GM18502 (cell line): ENCODE measurements around the gene HECW1.
"Not testable (repeated sequence)": the region's sequence is repeated elsewhere in the genome, so short reads cannot be mapped to it uniquely, and the experiment has no call there.

Experiments used
- ATAC-seq: cut with Tn5 transposase; IDR thresholded peaks from one replicate; pipeline ENCODE4 v1.9.1; 2021; ENCODE audit warnings: mild to moderate bottlenecking; ENCODE audit not compliant: unreplicated experiment, poor library complexity

HECW1 gene

DNA sequence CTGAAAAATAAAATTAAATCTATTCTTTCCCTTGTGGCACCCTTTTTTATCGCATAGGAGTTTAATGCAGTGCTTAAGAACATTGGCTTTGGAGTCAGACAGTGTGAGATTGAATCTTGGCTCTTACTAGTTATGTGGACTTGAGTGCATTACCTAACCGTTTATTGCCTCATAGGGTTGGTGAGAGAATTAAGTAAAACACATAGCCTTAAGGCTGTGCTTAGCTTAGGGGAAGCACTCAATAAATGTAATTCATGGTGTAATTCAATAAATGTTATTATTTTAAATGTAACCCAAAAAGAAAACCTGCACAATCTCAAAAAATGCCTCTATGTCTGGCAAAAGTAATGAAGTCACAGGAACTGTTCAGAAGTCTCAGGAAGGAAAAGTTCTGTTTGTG, 473.1 kb downstream of the HECW1 start:
- ATAC-seq, result no peak

DNA sequence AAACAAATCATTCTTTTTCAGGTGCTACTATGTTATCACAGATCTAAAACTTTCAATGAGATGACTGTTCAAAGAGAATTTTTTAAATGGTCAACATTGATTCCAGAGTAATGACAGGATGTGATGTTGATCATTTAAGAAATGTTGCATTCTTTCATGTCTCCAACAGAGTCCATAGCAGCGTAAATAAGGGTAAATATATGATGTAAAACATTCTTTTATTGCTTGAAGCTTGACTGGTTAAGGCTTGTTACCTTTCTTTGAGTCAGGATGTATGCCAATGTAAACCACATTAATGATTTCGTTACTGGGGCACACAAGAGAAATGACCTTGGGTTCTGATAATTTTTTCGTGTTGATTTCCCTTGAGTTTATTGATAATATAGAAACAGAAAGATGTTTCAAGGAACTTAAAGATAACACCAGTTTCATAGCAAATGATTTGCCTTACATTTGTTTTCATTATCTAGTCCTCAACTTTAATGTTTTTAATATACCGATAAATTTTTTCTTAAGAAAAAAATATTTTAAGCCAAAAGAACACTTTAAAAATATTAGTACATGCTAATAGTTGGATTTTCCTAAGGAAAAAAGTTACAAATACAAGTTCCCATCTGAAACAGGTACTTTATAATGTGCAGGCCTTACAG, 473.9 kb downstream of the HECW1 start:
- ATAC-seq, result no peak

DNA sequence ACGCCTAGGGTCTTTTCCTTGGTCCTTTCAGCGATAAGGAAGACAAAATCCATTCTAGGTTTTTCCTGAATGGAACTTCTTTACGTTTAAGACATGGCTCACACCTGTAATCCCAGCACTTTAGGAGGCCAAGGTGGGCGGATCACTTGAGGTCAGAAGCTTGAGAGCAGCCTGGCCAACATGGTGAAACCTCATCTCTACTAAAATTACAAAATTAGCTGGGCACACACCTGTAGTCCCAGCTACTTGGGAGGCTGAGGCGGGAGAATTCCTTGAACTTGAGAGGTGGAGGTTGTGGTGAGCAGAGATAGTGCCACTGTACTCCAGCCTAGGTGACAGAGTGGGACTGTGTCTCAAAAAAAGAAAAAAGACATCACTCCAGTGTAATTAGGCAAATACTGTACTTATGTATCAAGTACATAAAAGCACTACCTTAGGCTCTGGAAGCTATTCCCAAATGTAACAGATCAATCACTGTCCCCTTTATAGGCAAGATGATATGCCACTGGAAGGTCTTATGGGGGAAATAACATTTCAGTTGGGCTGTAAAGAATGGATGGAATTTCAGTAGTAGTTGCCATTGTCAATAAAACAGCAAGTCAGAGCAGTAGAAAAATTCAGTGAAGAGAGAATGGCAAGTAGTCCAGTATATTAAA, 476.2 kb downstream of the HECW1 start:
- no peak for ATAC-seq

DNA sequence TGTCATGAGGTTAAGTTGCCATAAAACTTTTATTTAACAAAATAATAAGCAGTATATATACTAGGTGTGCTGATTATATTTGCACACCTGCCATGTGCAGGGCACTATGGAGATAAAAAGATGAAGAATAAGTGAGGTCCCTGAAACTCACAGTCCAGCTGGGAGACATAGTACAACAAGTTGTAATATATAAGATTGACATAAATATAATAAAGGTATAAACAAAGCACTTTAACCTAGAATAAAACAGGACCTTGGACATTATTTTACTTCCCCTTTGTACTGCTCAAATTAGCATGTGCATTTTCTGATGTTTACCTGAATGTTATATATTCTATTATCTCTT, 476.7 kb downstream of the HECW1 start:
- ATAC-seq, result no peak

DNA sequence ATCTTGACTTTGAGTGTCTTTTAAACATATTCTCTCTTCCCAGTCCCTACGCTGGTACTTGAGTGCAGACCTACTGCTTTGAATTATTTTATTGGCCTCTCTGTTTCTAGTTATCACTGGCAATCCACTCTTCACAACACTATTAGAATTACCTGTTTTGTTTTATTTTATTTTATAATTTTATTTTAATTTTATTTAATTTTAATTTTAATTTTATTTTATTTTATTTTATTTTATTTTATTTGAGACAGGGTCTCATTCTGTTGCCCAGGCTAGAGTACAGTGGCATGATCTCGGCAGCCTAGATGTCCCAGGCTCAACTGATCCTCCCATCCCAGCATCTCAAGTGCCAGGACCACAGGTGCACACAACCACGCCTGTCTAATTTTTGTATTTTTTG, 477.3 kb downstream of the HECW1 start:
- ATAC-seq, result no peak

DNA sequence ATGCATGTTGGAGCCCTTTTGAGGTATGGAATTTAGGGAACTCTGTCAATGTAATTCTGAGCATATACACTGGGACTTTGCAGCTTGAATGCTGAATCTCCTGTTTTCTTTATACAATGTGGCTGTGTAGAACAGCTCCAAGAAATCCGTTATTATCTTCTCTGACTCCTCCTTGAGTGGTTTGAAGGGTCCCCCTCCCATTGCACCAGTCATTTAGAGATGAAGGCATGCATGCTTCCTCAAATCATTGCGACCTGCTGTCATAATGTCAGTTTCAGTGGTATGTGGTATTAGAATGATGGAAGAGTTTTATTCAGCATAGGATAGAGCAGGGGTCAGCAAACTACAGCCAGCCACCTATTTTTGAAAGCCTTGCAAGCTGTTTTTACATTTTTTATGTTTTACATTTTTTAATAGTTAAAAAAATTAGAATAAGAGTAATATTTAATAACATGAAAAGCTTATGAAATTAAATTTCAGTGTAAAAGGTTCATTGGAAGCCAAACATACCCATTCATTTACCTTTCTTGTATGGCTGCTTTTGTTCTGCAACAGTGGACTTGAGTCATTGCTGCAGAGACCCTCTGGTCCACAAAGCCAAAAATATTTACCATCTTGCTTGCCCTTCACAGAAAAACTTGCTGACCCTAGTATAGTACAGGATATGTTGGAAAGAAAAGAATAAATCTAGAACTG, 478.6 kb downstream of the HECW1 start:
- ATAC-seq, result peak; percentile 73

DNA sequence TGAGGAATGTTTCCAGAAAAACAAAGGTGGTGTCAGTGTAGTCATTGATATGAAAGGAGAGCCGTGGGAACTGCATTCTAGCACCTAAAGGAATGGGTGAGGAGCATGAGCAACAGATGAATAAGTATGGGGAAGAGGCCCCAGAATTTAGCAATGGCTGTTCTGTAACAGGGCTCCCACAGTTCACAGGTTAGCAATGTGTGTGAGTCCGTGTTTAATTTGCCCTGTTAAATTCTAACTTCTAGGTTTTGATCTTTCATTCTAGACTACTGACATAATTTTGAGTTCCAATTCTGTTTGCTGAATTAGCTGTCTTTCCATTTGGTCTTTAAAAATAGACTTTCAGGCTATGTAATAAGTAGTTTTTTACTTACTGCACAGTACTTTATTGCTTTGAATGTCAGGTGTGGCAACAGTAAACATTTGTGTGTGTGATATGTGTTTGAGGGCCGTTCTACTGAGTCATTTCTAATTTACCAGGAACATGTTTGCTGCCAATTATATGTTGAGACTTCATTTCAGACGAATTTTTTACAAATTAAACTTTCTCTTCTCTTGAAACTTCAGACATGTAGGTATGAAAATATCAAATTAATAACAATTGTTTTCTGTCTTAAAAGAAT, 479.2 kb downstream of the HECW1 start:
- peak; percentile 28 for ATAC-seq

DNA sequence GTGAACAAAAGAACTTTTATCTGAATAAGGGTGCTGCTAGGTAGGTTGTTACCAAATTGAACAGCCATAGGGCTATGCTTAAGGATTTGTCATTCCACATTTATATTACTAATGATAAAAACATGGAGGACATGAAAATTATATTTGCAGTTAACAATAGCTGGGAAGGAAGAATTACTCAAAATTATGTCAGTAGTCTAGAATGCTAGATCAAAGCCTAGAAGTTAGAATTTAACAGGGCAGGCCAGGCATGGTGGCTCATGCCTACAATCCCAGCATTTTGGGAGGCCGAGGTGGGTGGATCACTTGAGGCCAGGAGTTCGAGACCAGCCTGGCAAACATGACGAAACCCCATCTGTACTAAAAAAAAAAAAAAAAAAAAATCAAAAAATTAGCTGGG, 479.9 kb downstream of the HECW1 start:
- no peak for ATAC-seq

DNA sequence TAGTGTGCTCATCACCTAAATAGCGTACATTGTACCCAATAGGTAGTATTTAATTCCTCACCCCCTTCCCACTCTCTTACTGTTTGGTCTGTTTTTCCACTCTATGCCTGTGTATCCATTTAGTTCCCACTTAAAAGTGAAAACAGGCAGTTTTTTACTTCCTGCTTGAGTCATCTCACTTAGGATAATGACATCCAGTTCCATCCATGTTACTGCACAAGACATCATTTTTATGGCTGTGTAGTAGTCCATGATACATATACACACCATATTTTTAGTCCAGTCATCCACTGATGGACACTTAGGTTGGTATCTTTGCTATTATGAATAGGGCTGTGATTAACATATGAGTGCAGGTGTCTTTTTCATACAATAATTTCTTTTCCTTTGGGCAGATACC, 480.6 kb downstream of the HECW1 start:
- ATAC-seq, result no peak

DNA sequence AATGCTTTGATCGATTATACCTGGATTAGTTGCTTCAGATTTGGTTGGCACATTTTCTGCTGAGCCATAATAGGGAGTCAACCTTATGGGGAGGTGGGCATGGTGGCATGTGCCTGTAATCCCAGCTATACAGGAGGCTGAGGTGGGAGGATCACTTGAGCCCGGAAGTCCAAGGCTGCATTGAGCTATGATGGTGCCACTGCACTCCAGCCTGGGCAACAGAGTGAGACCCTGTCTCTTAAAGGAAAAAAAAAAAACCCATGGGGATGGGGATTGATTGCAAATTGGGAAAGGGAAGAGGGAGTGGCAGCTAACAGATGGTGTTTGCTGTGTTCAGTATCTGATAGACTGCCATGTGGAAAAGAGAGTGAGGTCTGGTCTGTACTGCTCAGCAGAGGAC, 481.6 kb downstream of the HECW1 start:
- ATAC-seq, result no peak

DNA sequence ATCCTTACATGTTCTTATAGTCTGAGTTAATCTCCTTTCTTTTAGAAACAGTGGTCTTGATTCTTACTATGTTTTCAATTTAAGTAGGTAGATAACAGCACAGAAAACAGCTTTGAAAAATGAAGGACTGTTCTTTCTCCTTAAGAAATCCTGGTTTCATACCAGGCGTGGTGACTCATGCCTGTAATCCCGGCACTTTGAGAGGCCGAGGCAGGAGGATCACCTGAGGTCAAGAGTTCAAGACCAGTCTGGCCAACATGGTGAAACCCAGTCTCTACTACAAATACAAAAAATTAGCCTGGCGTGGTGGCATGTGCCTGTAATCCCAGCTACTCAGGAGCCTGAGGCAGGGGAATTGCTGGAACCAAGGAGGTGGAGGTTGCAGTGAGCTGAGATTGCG, 484.0 kb downstream of the HECW1 start:
- not testable (repeated sequence) for ATAC-seq

DNA sequence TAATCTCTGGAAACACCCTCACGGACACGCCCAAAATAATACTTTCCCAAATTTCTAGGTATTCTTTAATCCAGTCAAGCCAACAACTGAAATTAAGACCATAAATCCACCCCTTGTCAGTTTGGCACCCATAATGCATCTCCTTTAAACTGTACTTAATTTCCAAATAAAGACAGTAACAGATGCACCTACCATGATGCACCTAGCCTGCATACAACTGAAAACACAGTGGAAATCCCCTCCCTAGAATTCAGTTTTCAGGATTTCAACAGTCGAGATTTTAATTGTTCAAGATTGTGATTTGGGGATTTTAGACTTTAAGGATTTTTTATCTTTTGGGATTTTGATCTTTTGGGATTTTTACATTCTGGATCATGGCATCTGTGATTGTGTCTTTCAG, 487.6 kb downstream of the HECW1 start:
- ATAC-seq, result no peak

DNA sequence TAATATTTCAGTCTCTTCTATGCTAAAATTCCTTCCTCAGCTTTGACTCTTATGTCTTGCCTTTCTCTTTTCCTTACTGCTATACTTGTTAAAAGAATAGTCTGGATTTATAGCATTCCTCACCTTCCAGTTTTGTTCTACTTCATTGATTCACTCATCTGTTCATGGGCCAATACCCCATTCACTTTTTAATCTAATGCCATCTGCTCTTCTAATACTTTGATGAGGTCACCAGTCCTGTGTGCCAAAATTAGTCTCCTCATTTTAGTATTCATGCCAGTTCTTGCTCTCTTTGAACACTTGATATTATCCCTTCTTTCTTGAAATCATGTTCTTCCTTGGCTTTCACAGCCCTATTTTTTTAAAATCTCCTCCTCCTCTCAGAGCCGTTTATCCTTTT, 489.8 kb downstream of the HECW1 start:
- no peak for ATAC-seq

DNA sequence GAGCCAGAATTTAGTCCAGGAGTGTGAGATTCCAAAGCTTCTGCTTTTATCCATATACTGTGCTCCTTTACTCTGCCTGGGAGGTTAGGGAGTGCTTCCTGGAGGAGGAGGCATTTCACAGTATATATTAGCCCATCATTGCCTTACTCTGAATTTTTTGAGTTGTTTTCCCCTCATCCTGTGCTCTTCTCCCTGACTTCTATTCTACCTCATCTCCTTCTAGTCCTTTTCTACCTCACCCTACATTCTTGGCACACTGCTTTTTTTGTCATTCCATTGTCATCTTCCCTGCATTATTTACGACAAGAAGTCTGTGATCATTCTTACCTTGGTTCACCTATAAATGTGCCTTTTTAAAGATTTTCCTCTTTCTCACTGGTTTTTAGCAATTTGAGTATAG, 491.8 kb downstream of the HECW1 start:
- no peak for ATAC-seq

DNA sequence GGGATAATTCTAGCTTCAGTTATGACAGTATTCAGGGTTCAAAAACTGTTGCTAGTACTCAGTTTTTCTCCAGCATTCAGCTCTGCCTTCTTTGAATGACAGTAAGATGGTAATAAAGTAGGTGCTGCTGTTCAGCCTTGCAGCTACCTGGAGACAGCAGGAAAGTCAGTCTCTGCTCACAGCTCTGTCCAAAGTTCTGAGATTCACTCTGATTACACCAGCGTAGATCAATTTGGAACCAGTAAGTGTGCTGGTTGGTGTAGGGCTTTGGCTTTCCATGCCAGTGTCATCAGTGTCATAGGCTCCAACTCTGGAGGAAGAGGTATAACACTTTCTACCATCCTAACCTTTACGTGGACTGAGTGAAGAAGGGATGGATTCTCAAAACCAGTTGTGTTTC, 496.6 kb downstream of the HECW1 start:
- no peak for ATAC-seq

DNA sequence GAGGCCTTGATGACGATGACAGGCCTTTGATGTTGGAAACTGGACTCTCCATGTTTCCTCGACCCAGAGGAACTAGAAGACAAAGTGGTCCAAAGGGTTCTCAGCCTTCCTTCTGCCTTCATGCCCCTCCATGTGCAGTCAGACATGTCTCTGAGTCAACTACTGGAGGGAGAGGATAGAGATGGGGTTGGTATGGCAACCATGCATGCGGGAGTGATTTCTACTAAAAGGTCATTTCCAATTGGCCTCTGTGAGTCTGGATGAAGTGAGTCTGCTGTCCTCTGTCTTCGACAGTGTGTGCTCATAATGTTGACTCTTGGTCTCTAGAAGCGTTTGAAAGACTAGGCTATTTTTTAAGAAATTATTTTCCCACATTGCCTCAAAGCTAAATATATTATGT, 499.7 kb downstream of the HECW1 start:
- ATAC-seq, result no peak

DNA sequence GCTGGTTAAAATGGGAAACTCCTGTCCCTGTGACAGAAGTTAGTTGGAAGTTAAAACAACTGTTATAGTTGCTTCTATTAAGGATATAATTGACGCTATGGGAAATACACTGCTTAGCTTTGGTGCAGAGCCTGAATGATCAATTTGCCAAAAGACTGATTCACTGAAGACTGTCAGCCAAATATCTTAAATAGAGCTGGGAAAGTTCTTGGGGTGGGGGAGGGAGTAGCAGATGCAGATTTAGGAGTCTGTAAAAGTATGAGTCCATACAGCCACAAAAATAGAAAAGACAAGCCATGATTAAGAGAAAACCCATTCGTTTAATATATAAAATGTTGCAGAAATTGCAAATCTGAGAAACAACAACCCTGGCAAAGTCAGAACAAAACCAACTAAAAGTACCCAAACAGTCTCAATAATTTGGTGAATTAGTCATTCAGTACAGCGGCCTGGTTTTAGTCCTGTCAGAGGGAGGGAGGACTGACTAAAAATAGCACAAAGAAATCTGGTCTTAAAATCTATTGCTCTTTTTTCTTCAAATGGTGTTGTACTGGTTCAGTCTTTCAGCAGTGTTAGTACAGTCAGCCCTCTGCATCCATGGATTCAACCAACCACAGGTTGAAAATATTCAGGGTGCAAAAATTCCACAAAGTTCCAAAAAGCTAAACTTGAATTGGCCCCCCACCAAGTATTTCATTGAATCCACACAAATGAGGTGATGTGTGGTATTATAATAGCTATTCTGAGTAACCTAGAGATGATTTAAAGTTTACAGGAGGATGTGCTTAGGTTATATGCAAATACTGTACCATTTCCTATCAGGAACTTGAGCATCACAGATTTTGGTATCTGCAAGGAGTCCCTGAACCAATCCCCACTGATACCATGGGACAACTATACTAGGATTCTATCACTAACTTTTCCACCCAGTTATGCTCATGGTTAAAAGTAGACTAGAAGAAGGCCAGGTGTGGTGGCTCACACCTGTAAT, 500.4 kb downstream of the HECW1 start:
- ATAC-seq, result peak; percentile 90
